ENCODE results near the gene EMILIN3.

DNA sequence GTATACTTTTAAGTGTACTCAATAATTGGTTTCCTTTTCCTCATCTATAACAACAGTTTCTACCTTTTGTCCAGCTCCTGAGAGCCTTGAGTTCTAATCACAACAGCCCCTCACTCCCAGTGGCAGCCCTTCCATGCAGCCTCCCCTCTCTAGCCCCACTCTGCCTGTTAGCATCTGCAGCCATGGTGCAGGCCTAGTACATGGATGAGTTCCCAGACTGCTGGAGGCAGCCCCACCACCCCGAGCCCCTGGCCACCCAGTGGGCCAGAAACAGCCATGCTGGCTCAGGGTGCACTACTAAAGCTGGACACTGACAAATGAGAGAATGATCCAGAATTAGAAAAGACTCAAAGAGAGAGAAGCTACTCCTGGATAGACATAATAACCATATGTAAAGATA lies 35.7 kb downstream of the EMILIN3 start:
- TF ChIP-seq GATA2 (IDR thresholded peaks at IDR 0.05; ENCODE audit: low read depth, low read length) (no peak), GATA3 (IDR thresholded peaks at IDR 0.05; ENCODE audit: low read depth, low read length) (no peak)

All from SH-SY5Y (cell line).